GM18951 (cell line): ENCODE data around the gene DEFB127.
"Not testable (repeated sequence)": the region's sequence is repeated elsewhere in the genome, so short reads cannot be mapped to it uniquely, and the experiment has no call there.

Experiments
- POLR2A ChIP-seq: IDR thresholded peaks from 4 replicates; pipeline ENCODE4 v1.6.1; 2011; ENCODE audit warnings: mild to moderate bottlenecking; ENCODE audit not compliant: insufficient read length, insufficient read depth; ENCODE audit errors: extremely low read depth
- in situ Hi-C: fragments of 300-500 bp; cut with MboI; formaldehyde crosslinking; loops from one replicate; pipeline ENCODE4 v1.12.0; 2022; ENCODE audit warnings: low sequenced_read_pairs, mixed read lengths, inconsistent platforms; ENCODE audit not compliant: unreplicated experiment

Gene DEFB127

GRCh38 chr20:199996-200395 lies 42.7 kb downstream of the DEFB127 start:
- in situ Hi-C loops, result no loop called here
- no peak for TF ChIP-seq POLR2A

GRCh38 chr20:203630-204029 lies 46.4 kb downstream of the DEFB127 start:
- in situ Hi-C loops, result not testable (repeated sequence)
